Measurements from ENCODE around the gene APOB. TPM values are rescaled to one million over a fixed set of nuclear protein-coding genes. Genes with fewer than 3 reads are reported as not detected.

APOB gene
- total RNA-seq, 4 donors from 2014 or later: 0.11 to 0.13 TPM; not detected in 2

- whole genome bisulfite sequencing, 2 donors: 88 to 100% methylated on average over 3 of the region's 3 CpGs
- DNase-seq: no peak
- TF ChIP-seq CTCF (IDR thresholded peaks at IDR 0.05) (no peak), POLR2A (IDR thresholded peaks at IDR 0.05) (no peak)
- intact Hi-C loops (cut with DNase I): no loop called here
- H3K4me3 ChIP-seq (replicated peaks in 1 of 3): no peak overlapping the region
- H3K27me3 ChIP-seq: no peaks in the 10 kb centered on the region
- no peaks in the 10 kb centered on the region for H3K4me1 ChIP-seq
- no peak overlapping the region for H3K27ac ChIP-seq
- H3K36me3 ChIP-seq: no peaks in the 10 kb centered on the region
- no peaks in the 10 kb centered on the region for H3K9me3 ChIP-seq
Measured at GRCh38 chr2:21019000-21019677, 24.7 kb downstream of the APOB start.

- Histone ChIP-seq H3K36me3 (no peaks in the 10 kb centered on the region), H3K9me3 (no peaks in the 10 kb centered on the region), H3K27me3 (no peaks in the 10 kb centered on the region), H3K4me3 (replicated peaks in 1 of 3) (no peak overlapping the region), H3K4me1 (no peaks in the 10 kb centered on the region), H3K27ac (no peak overlapping the region)
- TF ChIP-seq CTCF (IDR thresholded peaks at IDR 0.05) (no peak), POLR2A (IDR thresholded peaks at IDR 0.05) (no peak)
- 91 to 93% methylated on average over 2 of the region's 2 CpGs for WGBS, 2 donors
- intact Hi-C loops (cut with DNase I): no loop called here
- no peak for DNase-seq
Measured at GRCh38 chr2:21018290-21018689, 25.6 kb downstream of the APOB start.

- no peak for DNase-seq
- H3K27ac ChIP-seq: no peak overlapping the region
- H3K36me3 ChIP-seq: no peaks in the 10 kb centered on the region
- TF ChIP-seq CTCF (IDR thresholded peaks at IDR 0.05) (no peak), POLR2A (IDR thresholded peaks at IDR 0.05) (no peak)
- H3K9me3 ChIP-seq: no peaks in the 10 kb centered on the region
- H3K4me1 ChIP-seq: no peaks in the 10 kb centered on the region
- WGBS, 2 donors: 91 to 93% methylated on average over 4 of the region's 4 CpGs
- intact Hi-C loops (cut with DNase I): no loop called here
- no peaks in the 10 kb centered on the region for H3K27me3 ChIP-seq
- H3K4me3 ChIP-seq (replicated peaks in 1 of 3): no peak overlapping the region
Measured at GRCh38 chr2:21017748-21018276, 26.1 kb downstream of the APOB start.

- H3K27ac ChIP-seq: no peak overlapping the region
- H3K4me1 ChIP-seq: no peaks in the 10 kb centered on the region
- DNase-seq: no peak
- no peak for TF ChIP-seq CTCF (IDR thresholded peaks at IDR 0.05)
- no peak for TF ChIP-seq POLR2A (IDR thresholded peaks at IDR 0.05)
- H3K27me3 ChIP-seq: no peaks in the 10 kb centered on the region
- no peaks in the 10 kb centered on the region for H3K9me3 ChIP-seq
- no peaks in the 10 kb centered on the region for H3K36me3 ChIP-seq
- H3K4me3 ChIP-seq (replicated peaks in 1 of 3): no peak overlapping the region
- intact Hi-C loops (cut with DNase I): no loop called here
- WGBS, 2 donors: 88 to 89% methylated on average over 3 of the region's 3 CpGs
Measured at GRCh38 chr2:21015281-21015645, 28.6 kb downstream of the APOB start.

- Histone ChIP-seq H3K27ac (no peak overlapping the region), H3K4me3 (replicated peaks in 1 of 3) (no peak overlapping the region), H3K9me3 (no peaks in the 10 kb centered on the region), H3K4me1 (no peaks in the 10 kb centered on the region), H3K36me3 (no peaks in the 10 kb centered on the region), H3K27me3 (no peaks in the 10 kb centered on the region)
- DNase-seq: no peak
- WGBS, 2 donors: 79 to 90% methylated on average over 6 of the region's 6 CpGs
- intact Hi-C loops (cut with DNase I): no loop called here
- TF ChIP-seq POLR2A (IDR thresholded peaks at IDR 0.05) (no peak), CTCF (IDR thresholded peaks at IDR 0.05) (no peak)
Measured at GRCh38 chr2:21014364-21015280, 29.3 kb downstream of the APOB start.
